GM12891 (cell line): ENCODE data around the gene RXFP1.

ENCODE experiments used
- PAX5 ChIP-seq: IDR thresholded peaks from 2 replicates; pipeline ENCODE4 v1.6.1; 2011; ENCODE audit warnings: low read length, moderate library complexity, mild to moderate bottlenecking; ENCODE audit not compliant: insufficient read depth, severe bottlenecking
- POLR2A ChIP-seq: IDR thresholded peaks from 2 replicates; pipeline ENCODE4 v1.6.1; 2011; ENCODE audit warnings: low read depth, low read length, control low read depth
- POLR2AphosphoS5 ChIP-seq: IDR thresholded peaks from 2 replicates; pipeline ENCODE4 v1.6.1; 2011; ENCODE audit warnings: low read depth, low read length, control low read depth
- POU2F2 ChIP-seq: IDR thresholded peaks from 2 replicates; pipeline ENCODE4 v1.6.1; 2011; ENCODE audit warnings: low read depth, mild to moderate bottlenecking, control low read depth, low read length, moderate library complexity
- SPI1 ChIP-seq: IDR thresholded peaks from 2 replicates; pipeline ENCODE4 v1.6.1; 2011; ENCODE audit warnings: low read depth, low read length, control low read depth
- TAF1 ChIP-seq: IDR thresholded peaks from 2 replicates; pipeline ENCODE4 v1.6.1; 2011; ENCODE audit warnings: low read depth, low read length, control low read depth

DNA sequence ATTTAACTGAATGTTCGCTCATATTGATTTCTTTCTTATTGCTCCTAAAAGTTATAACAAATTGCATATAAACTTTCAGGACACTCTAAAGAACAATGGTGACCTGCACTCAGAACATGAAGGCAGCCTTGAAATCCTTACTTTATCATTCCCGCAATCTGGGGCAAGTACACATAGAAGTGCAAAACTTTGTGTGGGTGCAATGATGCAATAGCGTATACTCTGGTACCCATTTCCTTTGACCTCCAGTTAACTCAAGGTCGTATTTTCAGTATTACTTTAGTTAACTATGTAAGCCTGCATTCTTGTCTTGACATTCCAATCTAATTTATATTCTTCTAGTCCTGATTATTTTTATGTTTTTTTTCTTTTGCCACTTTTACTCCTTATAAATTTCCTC, 85.3 kb downstream of the RXFP1 start:
- no peak for TF ChIP-seq POLR2A
- no peak for TF ChIP-seq POLR2AphosphoS5
- TF ChIP-seq SPI1: no peak
- no peak for TF ChIP-seq TAF1
- TF ChIP-seq PAX5: no peak
- no peak for TF ChIP-seq POU2F2
